D721Med (cell line): ENCODE data around the gene KIF1A.
A peak's percentile ranks its signal among the peaks of the same experiment; 100 is the strongest.
"Not testable (repeated sequence)": the region's sequence is repeated elsewhere in the genome, so short reads cannot be mapped to it uniquely, and the experiment has no call there.

Experiments used
- DNase-seq: peaks from one replicate; pipeline ENCODE4 v3.0.0; 2011; ENCODE audit warnings: low spot score; ENCODE audit not compliant: insufficient read length
- FAIRE-seq: peaks from 2 replicates; lab custom pipeline; 2011; peaks lifted over from hg19 to GRCh38; lab: Jason Lieb, UNC
- CTCF ChIP-seq: IDR thresholded peaks from 2 replicates; pipeline ENCODE4 v1.5.1; 2012; ENCODE audit warnings: mild to moderate bottlenecking, control low read depth; ENCODE audit not compliant: insufficient read depth; ENCODE audit errors: missing control alignments

The KIF1A gene

DNA sequence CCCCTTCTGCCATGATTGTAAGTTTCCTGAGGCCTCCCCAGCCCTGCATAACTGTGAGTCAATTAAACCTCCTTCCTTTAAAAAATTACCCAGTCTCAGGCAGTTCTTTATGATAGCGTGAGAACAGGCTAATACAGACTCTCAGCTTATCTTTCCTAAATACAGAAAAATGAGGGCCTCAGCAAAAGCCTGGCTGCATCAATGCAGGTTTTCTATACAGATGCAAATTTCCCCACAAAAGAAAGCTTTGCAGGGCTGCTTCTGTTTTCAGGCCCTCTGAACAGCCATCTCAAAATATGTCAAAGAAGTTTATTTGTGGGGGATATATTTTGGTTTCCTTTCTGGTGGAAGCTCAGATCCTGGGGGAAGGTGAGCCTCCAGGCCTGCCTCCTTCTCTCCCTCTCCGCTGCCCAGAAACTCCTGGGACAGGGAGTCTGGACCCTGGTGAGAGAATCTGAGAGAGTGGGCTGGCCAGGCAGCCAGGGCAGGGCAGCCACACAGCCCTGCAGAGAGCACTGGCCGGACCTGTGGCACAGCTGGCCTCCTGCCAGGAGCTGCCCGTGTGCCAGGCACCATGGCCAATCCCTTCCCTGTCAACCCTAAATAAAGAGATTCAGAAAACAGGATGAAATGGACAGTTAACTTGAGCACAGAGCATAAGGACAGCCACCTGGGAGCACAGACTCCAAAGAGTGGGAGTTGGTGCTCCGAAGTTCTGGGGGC, 27.0 kb upstream of the KIF1A start:
- FAIRE-seq (no peak), DNase-seq (no peak)
- no peak for TF ChIP-seq CTCF

GRCh38 chr2:240846309-240846708, 26.3 kb upstream of the KIF1A start:
- FAIRE-seq, DNase-seq: not testable (repeated sequence)

GRCh38 chr2:240840435-240841060, 20.5 kb upstream of the KIF1A start:
- DNase-seq: peak; percentile 86
- no peak for FAIRE-seq
- TF ChIP-seq CTCF: peak; percentile 55

- TF ChIP-seq CTCF: no peak
- DNase-seq: no peak
- no peak for FAIRE-seq
Measured at GRCh38 chr2:240839152-240840143, 19.4 kb upstream of the KIF1A start.

DNA sequence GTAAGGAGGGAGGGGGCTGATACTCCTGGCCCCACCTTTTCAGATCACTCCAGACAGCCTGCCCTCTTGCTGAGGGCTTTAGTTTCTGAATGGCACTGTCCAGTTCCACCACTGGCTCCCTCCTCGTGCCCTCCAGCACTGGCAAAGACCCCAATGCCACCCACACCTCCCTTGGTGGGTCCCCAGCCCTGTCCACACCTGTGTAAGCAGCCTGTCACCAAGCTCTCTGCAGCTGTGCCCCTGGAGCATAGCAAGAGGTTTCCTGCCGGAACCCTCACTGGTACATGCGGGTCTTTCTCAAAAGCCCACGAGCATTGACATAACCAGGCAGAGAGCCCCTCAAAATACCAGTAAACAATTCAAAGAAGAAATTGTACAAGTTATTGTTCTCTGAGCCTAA, 17.6 kb upstream of the KIF1A start:
- no peak for TF ChIP-seq CTCF
- FAIRE-seq (no peak), DNase-seq (no peak)

- no peak for TF ChIP-seq CTCF
- FAIRE-seq: no peak
- DNase-seq: no peak
Measured at GRCh38 chr2:240836781-240837467, 16.9 kb upstream of the KIF1A start.

DNA sequence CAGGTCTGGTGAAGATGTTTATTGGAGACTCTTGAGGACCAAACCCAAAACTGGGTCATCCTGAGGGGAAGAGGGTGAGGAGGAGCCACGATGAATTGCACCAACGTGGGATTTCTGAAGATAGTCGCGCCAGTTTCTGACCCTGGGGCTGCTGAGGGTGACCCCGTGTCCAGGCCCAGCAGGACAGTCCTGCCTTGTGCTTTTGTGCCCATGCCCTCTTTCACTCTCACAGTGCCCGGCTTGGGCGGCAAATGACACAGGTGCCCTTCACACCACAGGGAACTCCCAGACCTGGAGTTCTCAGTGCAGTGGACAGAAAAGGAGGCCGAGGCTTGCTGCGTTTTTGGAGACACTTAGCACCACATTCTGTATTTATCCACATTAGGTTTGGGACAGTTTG, 15.5 kb upstream of the KIF1A start:
- no peak for TF ChIP-seq CTCF
- DNase-seq (no peak), FAIRE-seq (no peak)
